Measurements from ENCODE around the gene NEK2. TPM values are rescaled to one million over a fixed set of nuclear protein-coding genes. Genes with fewer than 3 reads are reported as not detected.
"Not testable (repeated sequence)": the region's sequence is repeated elsewhere in the genome, so short reads cannot be mapped to it uniquely, and the experiment has no call there.

Gene NEK2
- total RNA-seq, 1 donor: 0.52 TPM

- Histone ChIP-seq H3K9me3 (ENCODE audit: low read depth, low read length) (no peaks in the 10 kb centered on the region), H3K4me1 (ENCODE audit: insufficient read depth, low read length) (peaks cover 5% of the 10 kb centered on the region), H3K27me3 (ENCODE audit: insufficient read depth, low read length) (no peaks in the 10 kb centered on the region), H3K4me3 (ENCODE audit: low read length) (no peak overlapping the region)
Observed at GRCh38 chr1:211647711-211648121, 27.7 kb downstream of the NEK2 start.

GRCh38 chr1:211646566-211646965, 28.9 kb downstream of the NEK2 start:
- Histone ChIP-seq H3K4me1 (ENCODE audit: insufficient read depth, low read length) (peaks cover 5% of the 10 kb centered on the region), H3K9me3 (ENCODE audit: low read depth, low read length) (no peaks in the 10 kb centered on the region), H3K27me3 (ENCODE audit: insufficient read depth, low read length) (no peaks in the 10 kb centered on the region), H3K4me3 (ENCODE audit: low read length) (no peak overlapping the region)

GRCh38 chr1:211645601-211646000, 29.8 kb downstream of the NEK2 start:
- not testable (repeated sequence) for H3K4me1 ChIP-seq (ENCODE audit: insufficient read depth, low read length); H3K27me3 ChIP-seq (ENCODE audit: insufficient read depth, low read length); H3K9me3 ChIP-seq (ENCODE audit: low read depth, low read length); H3K4me3 ChIP-seq (ENCODE audit: low read length)

- H3K27me3 ChIP-seq (ENCODE audit: insufficient read depth, low read length): no peaks in the 10 kb centered on the region
- H3K4me1 ChIP-seq (ENCODE audit: insufficient read depth, low read length): peaks cover 5% of the 10 kb centered on the region
- no peak overlapping the region for H3K4me3 ChIP-seq (ENCODE audit: low read length)
Observed at GRCh38 chr1:211644653-211645052, 30.8 kb downstream of the NEK2 start.

GRCh38 chr1:211643324-211644212, 31.9 kb downstream of the NEK2 start:
- Histone ChIP-seq H3K27me3 (ENCODE audit: insufficient read depth, low read length) (no peaks in the 10 kb centered on the region), H3K4me1 (ENCODE audit: insufficient read depth, low read length) (peaks cover 5% of the 10 kb centered on the region), H3K9me3 (ENCODE audit: low read depth, low read length) (no peaks in the 10 kb centered on the region), H3K4me3 (ENCODE audit: low read length) (no peak overlapping the region)

More at GRCh38 chr1:211644653-211645052, 30.8 kb downstream of the NEK2 start:
- no peaks in the 10 kb centered on the region for H3K9me3 ChIP-seq (ENCODE audit: low read depth, low read length)

- Histone ChIP-seq H3K9me3 (ENCODE audit: low read depth, low read length) (no peaks in the 10 kb centered on the region), H3K27me3 (ENCODE audit: insufficient read depth, low read length) (no peaks in the 10 kb centered on the region), H3K4me3 (ENCODE audit: low read length) (no peak overlapping the region), H3K4me1 (ENCODE audit: insufficient read depth, low read length) (peaks cover 5% of the 10 kb centered on the region)
Observed at GRCh38 chr1:211642870-211643269, 32.6 kb downstream of the NEK2 start.

- Histone ChIP-seq H3K9me3 (ENCODE audit: low read depth, low read length) (no peaks in the 10 kb centered on the region), H3K27me3 (ENCODE audit: insufficient read depth, low read length) (no peaks in the 10 kb centered on the region), H3K4me3 (ENCODE audit: low read length) (no peak overlapping the region), H3K4me1 (ENCODE audit: insufficient read depth, low read length) (peaks cover 5% of the 10 kb centered on the region)
Observed at GRCh38 chr1:211641942-211642341, 33.5 kb downstream of the NEK2 start.

GRCh38 chr1:211641044-211641800, 34.2 kb downstream of the NEK2 start:
- Histone ChIP-seq H3K9me3 (ENCODE audit: low read depth, low read length) (no peaks in the 10 kb centered on the region), H3K27me3 (ENCODE audit: insufficient read depth, low read length) (no peaks in the 10 kb centered on the region), H3K4me1 (ENCODE audit: insufficient read depth, low read length) (peaks cover 5% of the 10 kb centered on the region), H3K4me3 (ENCODE audit: low read length) (no peak overlapping the region)

GRCh38 chr1:211640301-211640630, 35.2 kb downstream of the NEK2 start:
- no peaks in the 10 kb centered on the region for H3K27me3 ChIP-seq (ENCODE audit: insufficient read depth, low read length)
- no peak overlapping the region for H3K4me3 ChIP-seq (ENCODE audit: low read length)
- H3K4me1 ChIP-seq (ENCODE audit: insufficient read depth, low read length): peaks cover 5% of the 10 kb centered on the region
- H3K9me3 ChIP-seq (ENCODE audit: low read depth, low read length): no peaks in the 10 kb centered on the region

- H3K4me3 ChIP-seq (ENCODE audit: low read length): no peak overlapping the region
- no peaks in the 10 kb centered on the region for H3K27me3 ChIP-seq (ENCODE audit: insufficient read depth, low read length)
- H3K4me1 ChIP-seq (ENCODE audit: insufficient read depth, low read length): peaks cover 5% of the 10 kb centered on the region
- no peaks in the 10 kb centered on the region for H3K9me3 ChIP-seq (ENCODE audit: low read depth, low read length)
Observed at GRCh38 chr1:211639475-211640300, 35.7 kb downstream of the NEK2 start.

GRCh38 chr1:211638689-211639101, 36.7 kb downstream of the NEK2 start:
- H3K4me1 ChIP-seq (ENCODE audit: insufficient read depth, low read length): peaks cover 4% of the 10 kb centered on the region
- no peak overlapping the region for H3K4me3 ChIP-seq (ENCODE audit: low read length)
- H3K27me3 ChIP-seq (ENCODE audit: insufficient read depth, low read length): no peaks in the 10 kb centered on the region
- H3K9me3 ChIP-seq (ENCODE audit: low read depth, low read length): no peaks in the 10 kb centered on the region

- Histone ChIP-seq H3K9me3 (ENCODE audit: low read depth, low read length) (no peaks in the 10 kb centered on the region), H3K27me3 (ENCODE audit: insufficient read depth, low read length) (no peaks in the 10 kb centered on the region), H3K4me3 (ENCODE audit: low read length) (no peak overlapping the region), H3K4me1 (ENCODE audit: insufficient read depth, low read length) (no peaks in the 10 kb centered on the region)
Observed at GRCh38 chr1:211638246-211638645, 37.2 kb downstream of the NEK2 start.

GRCh38 chr1:211637066-211637465, 38.4 kb downstream of the NEK2 start:
- Histone ChIP-seq H3K4me3 (ENCODE audit: low read length) (no peak overlapping the region), H3K4me1 (ENCODE audit: insufficient read depth, low read length) (peaks cover 7% of the 10 kb centered on the region), H3K9me3 (ENCODE audit: low read depth, low read length) (no peaks in the 10 kb centered on the region), H3K27me3 (ENCODE audit: insufficient read depth, low read length) (no peaks in the 10 kb centered on the region)

GRCh38 chr1:211636575-211637029, 38.8 kb downstream of the NEK2 start:
- H3K4me3 ChIP-seq (ENCODE audit: low read length); H3K27me3 ChIP-seq (ENCODE audit: insufficient read depth, low read length); H3K9me3 ChIP-seq (ENCODE audit: low read depth, low read length); H3K4me1 ChIP-seq (ENCODE audit: insufficient read depth, low read length): not testable (repeated sequence)

All from mononuclear cell (primary cell).